H1 (cell line): ENCODE measurements around the gene CACNA2D3.

Source experiments
- CTCF ChIP-seq, 3 experiments: IDR thresholded peaks; 1 replicate in 2 of 3; 2 replicates in 1 of 3; pipeline versions ENCODE4 v1.5.1 to v1.6.1; 2011; ENCODE audit warnings: low read length in 3 of 3, mild to moderate bottlenecking in 3 of 3, inconsistent platforms in 2 of 3, low read depth in 1 of 3, moderate library complexity in 1 of 3; ENCODE audit not compliant: insufficient read depth in 1 of 3; ENCODE audit errors: control extremely low read depth in 1 of 3
- HDAC2 ChIP-seq, 2 experiments: fragments of 300-600 bp in 1 of 2; sonication (generic) in 1 of 2; IDR thresholded peaks; 2 replicates each; pipeline ENCODE4 v1.6.1; 2011 to 2012; ENCODE audit warnings: low read depth in 2 of 2, low read length in 2 of 2, mild to moderate bottlenecking in 2 of 2, moderate library complexity in 2 of 2, borderline replicate concordance in 1 of 2, inconsistent platforms in 1 of 2
- POLR2A ChIP-seq, 2 experiments: IDR thresholded peaks; 1 replicate in 1 of 2; 2 replicates in 1 of 2; pipeline ENCODE4 v1.6.1; 2011; ENCODE audit warnings: low read depth in 2 of 2, low read length in 2 of 2, mild to moderate bottlenecking in 2 of 2; ENCODE audit errors: control extremely low read depth in 1 of 2
- SP4 ChIP-seq: IDR thresholded peaks from 2 replicates; pipeline ENCODE4 v1.6.1; 2012; ENCODE audit warnings: low read length, inconsistent platforms

GRCh38 chr3:54192026-54192425, 69.7 kb downstream of the CACNA2D3 start:
- TF ChIP-seq POLR2A (IDR thresholded peaks at IDR 0.05; ENCODE audit: control extremely low read depth in 1 of 2, low read depth in 2 of 2, low read length in 2 of 2) (no peak), SP4 (no peak), CTCF (IDR thresholded peaks at IDR 0.05; ENCODE audit: control extremely low read depth in 1 of 3, insufficient read depth in 1 of 3, low read depth in 1 of 3, low read length in 3 of 3) (no peak), HDAC2 (IDR thresholded peaks at IDR 0.05; ENCODE audit: borderline replicate concordance in 1 of 2, low read depth in 2 of 2, low read length in 2 of 2) (no peak)
